SK-N-SH (cell line): ENCODE measurements around the gene TRPM1. TPM values are rescaled to one million over a fixed set of nuclear protein-coding genes. Genes with fewer than 3 reads are reported as not detected.

ENCODE experiments used
- CTCF ChIA-PET: fragments of 300-600, 350-600 bp; formaldehyde crosslinking; extraction: SDS; loops from one replicate; lab custom pipeline; 2021; lab: Yijun Ruan, JAX
- POLR2A ChIA-PET: fragments of 350-600 bp; sonication (Branson Sonifier 250); formaldehyde crosslinking; extraction: SDS; loops from one replicate; lab custom pipeline; 2020; ENCODE audit warnings: antibody characterized with exemption, inconsistent platforms; lab: Yijun Ruan, JAX
- DNase-seq: peaks from one replicate; pipeline ENCODE4 v3.0.0; 2012
- H2AFZ ChIP-seq: fragments of 200-600 bp; sonication (generic); 2 replicates; pipeline ENCODE4 v1.8.1; 2016; ENCODE audit warnings: antibody characterized with exemption, mild to moderate bottlenecking, low read depth
- H3F3A ChIP-seq: fragments of 200-600 bp; sonication (generic); replicated peaks from 2 replicates; pipeline ENCODE3; 2016; ENCODE audit warnings: antibody characterized with exemption, mild to moderate bottlenecking; ENCODE audit not compliant: insufficient read depth
- H3K27ac ChIP-seq, 2 experiments: fragments of 200-500 bp in 1 of 2; fragments of 200-600 bp in 1 of 2; sonication (Bioruptor generic) in 1 of 2; sonication (generic), shearing (Covaris generic) in 1 of 2; 2 replicates each; pipeline versions ENCODE4 v1.5.1 to v1.6.1; 2014 to 2016; ENCODE audit warnings: low read depth in 2 of 2, inconsistent platforms in 1 of 2, low read length in 1 of 2, mild to moderate bottlenecking in 1 of 2, mixed read lengths in 1 of 2
- H3K27me3 ChIP-seq: fragments of 200-600 bp; sonication (generic), shearing (Covaris generic); 2 replicates; pipeline ENCODE4 v1.6.1; 2016; ENCODE audit warnings: mixed run types; ENCODE audit not compliant: insufficient read depth
- H3K36me3 ChIP-seq, 2 experiments: fragments of 200-500 bp in 1 of 2; fragments of 200-600 bp in 1 of 2; sonication (Bioruptor generic) in 1 of 2; sonication (generic) in 1 of 2; replicated peaks in 1 of 2; 2 replicates each; pipeline versions ENCODE3 to v1.5.1; 2014 to 2016; ENCODE audit warnings: low read length in 1 of 2, mild to moderate bottlenecking in 1 of 2; ENCODE audit not compliant: insufficient read depth in 2 of 2, control insufficient read depth in 1 of 2
- H3K4me1 ChIP-seq, 2 experiments: fragments of 200-500 bp in 1 of 2; fragments of 200-600 bp in 1 of 2; sonication (Bioruptor generic) in 1 of 2; sonication (generic), shearing (Covaris generic) in 1 of 2; 2 replicates each; pipeline versions ENCODE4 v1.5.1 to v1.6.1; 2014 to 2016; ENCODE audit warnings: low read depth in 1 of 2, low read length in 1 of 2, mixed run types in 1 of 2; ENCODE audit not compliant: insufficient read depth in 2 of 2, control insufficient read depth in 1 of 2
- H3K4me2 ChIP-seq: fragments of 200-600 bp; sonication (generic), shearing (Covaris generic); 2 replicates; pipeline ENCODE4 v1.6.1; 2017; ENCODE audit warnings: mixed run types
- H3K4me3 ChIP-seq, 2 experiments: fragments of 200-500 bp in 1 of 2; fragments of 200-600 bp in 1 of 2; sonication (Bioruptor generic) in 1 of 2; sonication (generic), shearing (Covaris generic) in 1 of 2; 2 replicates each; pipeline versions ENCODE4 v1.5.1 to v1.8.1; 2014 to 2016; ENCODE audit warnings: low read depth in 2 of 2, inconsistent platforms in 1 of 2, low read length in 1 of 2, mild to moderate bottlenecking in 1 of 2, mixed read lengths in 1 of 2, moderate library complexity in 1 of 2
- H3K79me2 ChIP-seq: fragments of 200-600 bp; sonication (generic); 2 replicates; pipeline ENCODE4 v1.8.1; 2017; ENCODE audit warnings: mild to moderate bottlenecking; ENCODE audit not compliant: insufficient read depth
- H3K9ac ChIP-seq: fragments of 200-600 bp; sonication (generic); 2 replicates; pipeline ENCODE4 v1.6.1; 2017; ENCODE audit warnings: mixed run types
- H3K9me2 ChIP-seq: fragments of 200-600 bp; sonication (generic); 2 replicates; pipeline ENCODE4 v1.6.1; 2017; ENCODE audit warnings: mixed run types
- H3K9me3 ChIP-seq: fragments of 200-600 bp; sonication (generic); 2 replicates; pipeline ENCODE4 v1.6.1; 2017; ENCODE audit warnings: mixed run types, mild to moderate bottlenecking, moderate library complexity
- H4K20me1 ChIP-seq: fragments of 200-600 bp; sonication (generic); 2 replicates; pipeline ENCODE4 v1.6.1; 2017; ENCODE audit warnings: mild to moderate bottlenecking, mixed run types; ENCODE audit not compliant: insufficient read depth
- CTCF ChIP-seq: fragments of 200-600 bp; sonication (generic); IDR thresholded peaks from 2 replicates; pipeline ENCODE4 v1.6.1; 2017; ENCODE audit warnings: antibody characterized with exemption, mild to moderate bottlenecking, moderate library complexity
- ELF1 ChIP-seq: IDR thresholded peaks from 2 replicates; pipeline ENCODE4 v1.4.0; 2012
- FOXJ3 ChIP-seq: sonication (generic); formaldehyde crosslinking; IDR thresholded peaks from 2 replicates; pipeline ENCODE4 v1.5.1; 2020; ENCODE audit warnings: mild to moderate bottlenecking, missing genetic modification reagents
- FOXM1 ChIP-seq: IDR thresholded peaks from 2 replicates; pipeline ENCODE4 v1.4.0; 2012; ENCODE audit warnings: low read depth, mild to moderate bottlenecking
- MEF2A ChIP-seq: IDR thresholded peaks from 2 replicates; pipeline ENCODE4 v1.4.0; 2012; ENCODE audit warnings: low read depth, borderline replicate concordance
- MXI1 ChIP-seq: IDR thresholded peaks from 2 replicates; pipeline ENCODE4 v1.6.1; 2012; ENCODE audit warnings: mild to moderate bottlenecking, low read depth, low read length, improper control_type of control experiment
- NRF1 ChIP-seq: IDR thresholded peaks from 2 replicates; pipeline ENCODE4 v1.6.1; 2012; ENCODE audit warnings: low read depth, mild to moderate bottlenecking, low read length
- PBX3 ChIP-seq: IDR thresholded peaks from 2 replicates; pipeline ENCODE4; 2012
- POLR2AphosphoS5 ChIP-seq: IDR thresholded peaks from 2 replicates; pipeline ENCODE4 v1.6.1; 2012; ENCODE audit warnings: low read depth, low read length
- RAD21 ChIP-seq: IDR thresholded peaks from 2 replicates; pipeline ENCODE4 v1.6.1; 2012; ENCODE audit warnings: mild to moderate bottlenecking, low read length
- RCOR1 ChIP-seq: fragments of 150-350 bp; IDR thresholded peaks from 2 replicates; pipeline ENCODE4 v1.6.1; 2017; ENCODE audit warnings: antibody characterized with exemption, low read length
- REST ChIP-seq: IDR thresholded peaks from 2 replicates; pipeline ENCODE4 v1.6.1; 2012; ENCODE audit warnings: mild to moderate bottlenecking, low read depth, low read length, moderate library complexity
- RXRA ChIP-seq: IDR thresholded peaks from 2 replicates; pipeline ENCODE4 v1.4.0; 2012; ENCODE audit warnings: low read depth, mild to moderate bottlenecking, borderline replicate concordance
- SIN3A ChIP-seq: IDR thresholded peaks from 2 replicates; pipeline ENCODE4 v1.6.1; 2012; ENCODE audit warnings: low read depth, mild to moderate bottlenecking, low read length, moderate library complexity, borderline replicate concordance
- TAF1 ChIP-seq: IDR thresholded peaks from 2 replicates; pipeline ENCODE4 v1.6.1; 2012; ENCODE audit warnings: low read depth, mild to moderate bottlenecking, low read length, moderate library complexity, borderline replicate concordance
- TEAD4 ChIP-seq: IDR thresholded peaks from 2 replicates; pipeline ENCODE4 v1.4.0; 2012; ENCODE audit warnings: mild to moderate bottlenecking, borderline replicate concordance; ENCODE audit not compliant: insufficient read depth
- YY1 ChIP-seq: IDR thresholded peaks from 2 replicates; pipeline ENCODE4 v1.4.0; 2012; ENCODE audit warnings: low read depth, mild to moderate bottlenecking
- WGBS: methylation state at CpG from one replicate; pipeline ENCODE4 v1.1.6; 2017; ENCODE audit warnings: low lambda C conversion rate; 5-methylcytosine and 5-hydroxymethylcytosine counted together
- polyA plus RNA-seq, 3 experiments: library from polyadenylated mRNA; depleted of rRNA; stranded (reverse); fragments of >200 nt; gene quantifications; 2 replicates each; pipeline ENCODE4 v1.2.3, GENCODE V29; 2012

The TRPM1 gene
- polyA plus RNA-seq, 1 of the 3 experiments (the other 2 are of a cell fraction), result not detected

- POLR2A ChIA-PET, result no interaction called here
- no peaks in the 10 kb centered on the region for H3K9me3 ChIP-seq
- no peaks in the 10 kb centered on the region for H3K36me3 ChIP-seq
- H3K27me3 ChIP-seq, result no peaks in the 10 kb centered on the region
- H2AFZ ChIP-seq, result no peak overlapping the region
- no peak for TF ChIP-seq RCOR1
- TF ChIP-seq CTCF, result no peak
- TF ChIP-seq POLR2AphosphoS5, result no peak
- TF ChIP-seq REST, result no peak
- TF ChIP-seq MEF2A, result no peak
- no peak for TF ChIP-seq TAF1
- no peak for TF ChIP-seq ELF1
- TF ChIP-seq PBX3, result no peak
- TF ChIP-seq FOXM1, result no peak
- no peak for TF ChIP-seq MXI1
- TF ChIP-seq YY1, result no peak
- no peak for TF ChIP-seq RAD21
- no peak for TF ChIP-seq TEAD4
- no peak for TF ChIP-seq NRF1
- no peak for TF ChIP-seq SIN3A
- no peak for TF ChIP-seq RXRA
- no peak for TF ChIP-seq FOXJ3 (CRISPR knock-in tag)
- TF ChIP-seq, all 33 proteins: peak for 0
- no peaks in the 10 kb centered on the region for H3F3A ChIP-seq
- no peaks in the 10 kb centered on the region for H3K79me2 ChIP-seq
- H4K20me1 ChIP-seq, result no peaks in the 10 kb centered on the region
- DNase-seq, result no peak
- H3K4me2 ChIP-seq, result no peak overlapping the region
- H3K4me3 ChIP-seq, result no peak overlapping the region
- no peaks in the 10 kb centered on the region for H3K9me2 ChIP-seq
- H3K27ac ChIP-seq, result no peak overlapping the region
- CTCF ChIA-PET, result no interaction called here
- no peak overlapping the region for H3K9ac ChIP-seq
- 79% methylated on average over 9 of the region's 11 CpGs for WGBS
- H3K4me1 ChIP-seq, result peaks cover 0 to 18% of the 10 kb centered on the region in 2 experiments; a peak in 1 of 4 replicates
Measured at GRCh38 chr15:31081056-31081455, 20.5 kb downstream of the TRPM1 start.
